NCI-H2196 treated with DMSO at 0.1 percent for 48 hours (cell line): ENCODE measurements around the gene STIP1.
"Not testable (repeated sequence)": the region's sequence is repeated elsewhere in the genome, so short reads cannot be mapped to it uniquely, and the experiment has no call there.

Experiments used
- DNase-seq: peaks from one replicate; lab custom pipeline; 2025; ENCODE audit not compliant: unreplicated experiment; lab: John Stamatoyannopoulos, UW

Gene STIP1

DNA sequence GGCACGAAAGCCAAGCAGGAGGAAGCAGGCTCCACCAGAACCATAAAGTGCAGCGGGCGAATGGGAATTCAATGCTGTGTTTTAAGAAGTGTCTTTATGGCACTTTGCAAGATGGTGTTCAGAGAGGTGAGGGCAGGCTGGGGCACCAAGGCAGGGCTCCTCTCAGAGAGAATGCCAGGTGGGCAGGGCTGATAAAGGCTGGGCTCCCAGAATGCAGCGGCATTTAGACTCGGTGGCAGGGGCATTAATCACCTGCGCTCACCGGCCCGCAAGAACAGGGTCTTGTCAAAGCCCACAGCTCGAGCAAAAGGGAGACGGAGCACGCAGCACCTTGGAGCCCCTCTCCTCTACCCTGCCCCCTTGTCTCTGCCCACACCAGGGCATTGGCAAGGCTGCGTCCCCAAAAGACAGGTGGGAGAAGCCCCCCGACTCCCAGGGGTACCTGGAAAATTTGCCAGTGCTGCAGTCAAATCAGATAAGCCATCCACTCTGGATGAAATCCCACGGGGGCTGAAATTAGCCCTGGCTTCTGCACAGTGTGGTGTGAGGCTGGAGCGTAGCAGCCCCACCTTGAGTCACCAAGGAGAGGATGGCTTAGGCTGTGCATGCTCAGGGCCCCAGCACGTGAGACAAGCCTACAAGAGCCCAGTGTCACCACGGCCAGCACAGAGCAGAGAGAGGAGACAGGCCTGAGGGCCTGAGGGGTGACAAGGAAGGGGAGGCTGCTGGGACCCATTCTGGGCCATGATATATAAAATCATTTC lies 28.2 kb upstream of the STIP1 start:
- DNase-seq, result no peak

DNA sequence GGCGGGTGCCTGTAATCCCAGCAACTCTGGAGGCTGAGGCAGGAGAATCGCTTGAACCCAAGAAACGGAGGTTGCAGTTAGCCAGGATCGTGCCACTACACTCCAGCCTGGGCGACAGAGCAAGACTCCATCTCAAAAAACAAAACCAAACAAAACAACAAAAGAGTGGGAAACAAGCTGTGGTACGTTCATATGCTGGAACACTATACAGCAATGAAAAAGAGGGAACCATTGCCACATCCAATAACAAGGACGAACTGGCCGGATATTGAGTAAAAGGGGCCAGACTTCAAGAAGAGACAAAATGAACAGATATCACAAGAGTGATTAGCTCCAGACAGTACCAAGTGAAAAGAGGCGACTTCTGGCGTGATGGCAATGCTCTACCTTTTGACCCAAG lies 24.9 kb upstream of the STIP1 start:
- no peak for DNase-seq

DNA sequence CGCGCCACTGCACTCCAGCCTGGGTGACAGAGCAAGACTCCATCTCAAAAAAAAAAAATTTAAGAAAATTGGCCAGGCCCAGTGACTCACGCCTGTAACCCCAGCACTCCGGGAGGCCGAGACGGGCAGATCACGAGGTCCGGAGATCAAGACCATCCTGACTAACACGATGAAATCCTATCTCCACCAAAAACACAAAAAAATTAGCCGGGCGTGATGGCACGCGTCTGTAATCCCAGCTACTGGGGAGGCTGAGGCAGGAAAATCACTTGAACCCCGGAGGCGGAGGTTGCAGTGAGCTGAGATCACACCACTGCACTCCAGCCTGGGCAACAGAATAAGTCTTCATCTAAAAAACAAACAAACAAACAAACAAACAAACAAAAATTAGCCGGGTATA lies 23.2 kb upstream of the STIP1 start:
- DNase-seq, result not testable (repeated sequence)

DNA sequence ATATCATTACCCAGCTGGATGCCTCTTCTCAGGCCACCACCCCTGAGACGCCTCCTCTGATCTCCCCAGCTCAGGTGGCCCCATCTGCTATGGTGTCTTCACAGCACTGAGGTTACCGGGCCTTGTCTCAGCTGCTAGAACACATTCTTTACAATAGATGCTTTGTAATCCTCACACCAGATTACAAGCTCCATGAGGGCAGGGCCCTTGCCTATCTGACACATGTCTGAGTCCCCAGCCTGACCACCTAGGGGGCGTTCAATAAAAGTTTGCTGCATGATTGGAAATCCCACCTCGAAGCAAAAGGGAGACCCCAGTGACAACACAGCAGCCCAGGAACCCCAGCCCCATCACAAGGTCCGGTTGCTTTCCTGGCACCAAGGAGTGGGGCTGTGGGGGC lies 22.0 kb upstream of the STIP1 start:
- no peak for DNase-seq

DNA sequence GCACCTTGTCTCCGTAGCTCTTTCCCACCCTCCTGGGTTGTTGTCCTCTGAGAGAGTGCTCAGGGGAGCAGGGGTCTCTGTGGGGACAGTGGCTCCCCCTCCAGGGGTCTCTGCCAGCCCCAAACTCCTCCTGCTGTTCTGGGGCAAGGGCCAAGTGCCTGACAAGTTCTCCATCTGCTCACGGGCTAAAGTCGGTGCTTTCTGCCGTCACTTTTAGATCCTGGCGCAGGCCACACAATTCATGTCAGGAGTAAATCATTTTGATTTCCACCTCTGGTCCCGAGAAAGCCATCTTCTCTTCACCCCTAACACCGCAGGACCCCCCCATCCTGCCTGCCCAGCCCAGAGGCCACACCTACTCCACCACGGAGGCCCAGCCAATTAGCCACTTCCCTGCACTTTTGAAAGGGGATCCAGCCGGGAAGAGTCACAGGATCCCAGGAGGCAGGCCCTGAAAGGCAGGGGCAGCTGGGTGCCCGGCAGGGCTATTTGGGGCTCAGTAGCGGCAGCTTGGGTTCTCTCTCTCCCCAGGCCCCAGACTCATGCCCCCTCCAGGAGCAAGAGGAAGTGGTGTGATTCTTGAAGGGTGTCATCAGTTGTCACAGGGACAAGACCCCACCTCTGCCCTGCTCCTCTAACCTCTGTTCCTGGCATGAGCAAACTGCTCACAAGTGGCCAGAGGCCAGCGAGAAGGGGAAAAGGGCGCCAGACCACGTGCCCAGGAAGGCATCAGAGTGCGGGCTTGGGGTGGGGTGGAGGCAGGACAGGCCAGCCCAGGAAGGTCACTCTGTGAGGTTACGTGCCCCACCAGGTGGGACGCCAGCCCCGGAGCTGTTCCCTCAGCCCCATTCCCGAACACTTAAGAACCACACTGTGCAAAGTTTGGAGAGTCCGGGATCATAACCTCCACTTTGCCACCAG lies 21.3 kb upstream of the STIP1 start:
- no peak for DNase-seq

DNA sequence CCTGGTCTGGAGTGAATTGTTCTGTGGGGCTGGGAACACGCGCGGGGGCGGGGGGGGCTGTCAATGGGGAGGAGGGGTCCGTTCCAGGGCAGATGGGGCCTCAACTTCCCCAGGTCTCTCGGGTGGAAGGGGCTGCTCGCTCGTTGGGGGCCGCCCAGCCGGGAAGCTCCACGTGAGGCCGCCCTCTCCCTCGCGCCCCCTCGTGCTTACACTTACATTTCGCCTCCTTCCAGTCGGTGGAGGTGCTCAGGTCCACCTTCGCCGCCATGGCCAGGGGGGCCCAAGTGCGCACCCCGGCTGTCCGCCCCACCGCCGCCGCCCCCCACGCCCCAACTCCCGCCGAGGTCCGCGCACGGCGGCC lies 20.5 kb upstream of the STIP1 start:
- DNase-seq, result no peak

DNA sequence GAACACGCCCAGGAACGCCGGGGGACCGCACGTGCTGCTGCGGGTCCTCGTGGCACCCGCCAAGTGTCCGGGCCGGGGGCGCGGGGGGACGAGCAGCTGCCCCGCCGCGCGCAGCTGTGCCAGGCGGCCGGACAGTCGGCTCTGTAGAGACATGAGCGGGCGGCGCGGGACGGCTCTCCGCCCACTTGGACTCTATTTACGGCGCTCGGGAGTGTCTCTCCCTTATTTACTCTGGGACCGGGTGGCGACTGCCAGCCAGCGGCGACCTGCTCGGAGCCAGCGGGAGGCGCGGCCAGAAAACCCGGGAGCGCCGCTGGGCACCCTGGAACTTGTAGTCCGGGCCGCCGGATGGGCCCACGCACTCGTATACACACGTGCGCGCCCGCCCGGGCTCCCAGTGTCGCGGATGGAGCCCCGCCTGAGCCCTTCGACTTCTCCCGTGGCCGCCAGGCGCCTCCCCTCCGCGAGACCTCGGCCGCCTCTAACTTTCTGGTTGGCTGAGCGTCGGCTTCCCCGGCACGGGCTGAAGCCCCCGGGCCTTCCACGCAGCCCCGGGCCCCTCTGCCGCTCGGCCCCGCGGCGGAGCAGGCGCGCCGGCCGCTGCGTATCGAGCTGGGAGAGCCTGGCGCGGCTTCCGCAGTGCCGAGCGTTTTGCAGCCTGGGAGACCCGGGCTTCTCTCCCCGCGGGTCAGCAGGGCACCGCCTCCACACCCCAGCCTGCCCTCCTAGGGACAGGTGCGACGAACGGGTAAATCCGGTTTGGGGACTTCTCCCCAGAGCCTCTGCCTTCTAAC lies 19.9 kb upstream of the STIP1 start, which contains the start of gene MACROD1:
Gene MACROD1 (minus strand): TSS at position 272 of the 794 bp plus-strand sequence. CDS start 119 bp downstream, at position 153.
- peak; percentile 45 for DNase-seq

DNA sequence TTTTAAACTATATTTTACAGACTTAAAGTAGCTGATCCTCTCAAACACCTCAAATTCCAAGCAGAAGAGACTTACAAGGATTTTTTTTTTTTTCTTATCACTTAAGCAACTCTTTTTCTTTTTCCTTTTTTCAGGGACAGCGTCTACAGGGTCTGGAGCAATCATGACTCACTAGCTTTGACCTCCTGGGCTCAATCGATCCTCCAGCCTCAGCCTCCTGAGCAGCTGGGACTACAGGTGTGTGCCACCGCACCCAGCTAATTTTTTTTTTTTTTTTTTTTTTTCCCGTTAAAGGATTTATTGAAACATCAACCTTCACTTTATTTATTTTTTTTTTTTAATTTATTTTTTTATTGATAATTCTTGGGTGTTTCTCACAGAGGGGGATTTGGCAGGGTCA lies 15.6 kb upstream of the STIP1 start:
- no peak for DNase-seq

DNA sequence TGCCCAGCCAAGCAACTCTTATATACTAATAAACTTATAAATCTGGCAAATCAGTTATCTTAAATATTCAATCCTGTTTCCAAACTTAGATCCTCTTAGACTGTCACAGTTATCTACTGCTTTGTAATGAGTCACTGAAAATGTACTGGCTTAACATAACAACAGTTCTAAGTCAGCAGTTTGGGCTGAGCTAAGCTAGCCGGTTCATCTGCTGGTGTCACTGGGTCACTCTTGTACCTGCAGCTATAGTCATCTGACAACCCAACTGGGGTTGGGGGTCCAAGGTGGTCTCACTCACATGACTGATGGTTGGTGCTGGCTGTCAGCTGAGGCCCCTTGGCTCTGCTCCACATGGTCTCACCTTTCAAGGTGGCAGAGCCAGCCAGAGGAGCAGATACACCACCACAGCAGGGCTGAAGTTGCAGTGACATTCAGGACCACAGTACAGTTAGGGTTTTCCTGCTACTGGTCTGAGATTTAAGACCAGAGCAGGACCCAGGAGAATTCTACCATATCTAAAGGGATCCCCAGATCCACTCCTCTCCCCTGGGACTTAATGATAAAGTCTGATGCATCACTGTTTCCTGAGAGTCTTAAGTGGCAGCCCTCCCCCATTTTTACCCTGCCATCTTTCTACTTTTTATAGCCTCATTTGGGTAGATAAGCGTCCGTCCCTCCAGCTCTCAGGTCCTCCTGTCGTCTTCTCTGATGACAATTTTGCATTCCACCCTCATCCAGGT lies 12.2 kb upstream of the STIP1 start:
- no peak for DNase-seq

DNA sequence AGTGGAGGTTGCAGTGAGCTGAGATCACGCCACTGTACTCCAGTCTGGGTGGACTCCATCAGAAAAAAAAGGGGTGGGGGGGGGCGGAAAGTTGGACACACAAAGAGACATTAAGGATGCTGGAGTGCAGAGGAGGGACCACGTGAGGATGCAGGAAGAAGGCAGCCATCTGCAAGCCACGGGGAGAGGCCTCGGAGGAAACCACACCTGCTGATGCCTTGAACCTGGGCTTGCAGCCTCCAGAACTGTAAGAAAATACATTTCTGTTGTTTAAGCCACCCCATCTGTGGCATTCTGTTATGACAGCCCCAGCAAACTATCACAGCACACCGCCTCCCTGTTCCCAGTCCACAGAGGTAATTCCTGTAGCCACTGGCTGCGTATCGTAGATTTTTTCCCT lies 9.2 kb upstream of the STIP1 start:
- DNase-seq, result no peak

DNA sequence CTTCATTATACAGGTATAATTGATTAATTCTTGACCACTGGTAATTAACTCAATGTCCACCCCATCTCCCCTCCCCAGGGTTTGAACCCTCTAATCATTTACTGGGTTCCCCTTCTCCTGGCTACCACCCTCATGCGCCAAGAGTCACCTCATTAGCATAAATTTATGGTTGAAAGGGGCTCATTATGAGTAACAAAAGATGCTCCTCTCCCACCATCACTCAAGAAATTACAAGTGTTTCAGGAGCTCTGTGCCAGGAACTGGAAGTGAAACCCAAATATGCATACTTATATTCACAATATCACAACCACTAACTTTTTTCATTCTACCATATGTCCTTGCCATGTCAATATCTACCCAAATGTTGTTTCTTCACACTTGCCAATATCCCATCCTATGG lies 7.8 kb upstream of the STIP1 start:
- DNase-seq, result no peak

DNA sequence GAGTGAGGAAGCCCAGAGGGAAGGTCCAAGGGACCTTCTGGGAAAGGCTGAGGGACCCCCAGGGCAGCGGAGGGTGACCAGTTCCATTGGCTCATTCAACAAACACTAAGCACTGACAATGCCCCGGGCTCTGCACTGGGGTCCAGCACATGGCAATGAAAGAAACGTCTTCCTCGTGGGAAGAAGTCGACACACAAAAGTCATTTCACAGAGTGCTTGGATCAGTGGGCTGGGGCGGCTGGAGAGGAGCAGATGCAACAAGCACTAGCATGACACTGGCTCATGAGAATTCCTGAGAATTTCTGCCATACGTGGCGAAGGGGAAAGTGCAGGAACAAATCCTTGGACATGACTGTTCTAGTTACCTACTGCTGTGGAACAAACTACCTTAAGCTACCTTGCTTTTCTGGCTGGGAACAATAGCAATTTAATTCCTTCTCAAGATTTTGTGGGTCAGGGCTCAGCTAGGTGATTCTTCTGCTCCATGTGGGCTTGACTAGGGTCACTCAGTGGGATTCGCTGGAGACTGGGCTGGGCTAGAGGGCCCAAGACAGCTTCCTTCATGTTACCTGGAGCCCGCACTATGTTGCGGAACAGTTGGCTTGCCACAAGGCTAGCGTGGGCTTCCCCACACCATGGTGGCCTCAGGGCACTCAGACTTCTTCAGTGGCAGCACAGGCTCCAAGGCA lies 6.9 kb upstream of the STIP1 start:
- DNase-seq, result no peak

DNA sequence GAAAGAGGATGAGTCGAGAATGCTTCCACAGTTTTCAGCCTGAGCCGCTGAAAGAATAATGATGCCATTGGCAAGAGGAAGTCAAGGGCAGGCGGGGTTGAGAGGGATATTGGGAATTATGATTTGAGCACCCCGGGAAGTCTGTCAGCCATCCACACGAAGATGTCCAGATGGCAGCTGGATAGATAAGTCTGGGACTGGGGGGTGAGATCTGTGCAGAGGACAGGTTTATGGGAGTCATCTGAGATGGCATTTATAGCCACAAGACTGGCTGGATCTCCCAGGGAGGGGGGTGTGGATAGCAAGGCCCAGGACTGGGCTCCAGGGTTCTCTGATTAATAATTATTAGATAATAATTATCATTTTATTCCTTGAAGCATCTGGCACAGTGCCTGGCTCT lies 5.1 kb upstream of the STIP1 start:
- no peak for DNase-seq

DNA sequence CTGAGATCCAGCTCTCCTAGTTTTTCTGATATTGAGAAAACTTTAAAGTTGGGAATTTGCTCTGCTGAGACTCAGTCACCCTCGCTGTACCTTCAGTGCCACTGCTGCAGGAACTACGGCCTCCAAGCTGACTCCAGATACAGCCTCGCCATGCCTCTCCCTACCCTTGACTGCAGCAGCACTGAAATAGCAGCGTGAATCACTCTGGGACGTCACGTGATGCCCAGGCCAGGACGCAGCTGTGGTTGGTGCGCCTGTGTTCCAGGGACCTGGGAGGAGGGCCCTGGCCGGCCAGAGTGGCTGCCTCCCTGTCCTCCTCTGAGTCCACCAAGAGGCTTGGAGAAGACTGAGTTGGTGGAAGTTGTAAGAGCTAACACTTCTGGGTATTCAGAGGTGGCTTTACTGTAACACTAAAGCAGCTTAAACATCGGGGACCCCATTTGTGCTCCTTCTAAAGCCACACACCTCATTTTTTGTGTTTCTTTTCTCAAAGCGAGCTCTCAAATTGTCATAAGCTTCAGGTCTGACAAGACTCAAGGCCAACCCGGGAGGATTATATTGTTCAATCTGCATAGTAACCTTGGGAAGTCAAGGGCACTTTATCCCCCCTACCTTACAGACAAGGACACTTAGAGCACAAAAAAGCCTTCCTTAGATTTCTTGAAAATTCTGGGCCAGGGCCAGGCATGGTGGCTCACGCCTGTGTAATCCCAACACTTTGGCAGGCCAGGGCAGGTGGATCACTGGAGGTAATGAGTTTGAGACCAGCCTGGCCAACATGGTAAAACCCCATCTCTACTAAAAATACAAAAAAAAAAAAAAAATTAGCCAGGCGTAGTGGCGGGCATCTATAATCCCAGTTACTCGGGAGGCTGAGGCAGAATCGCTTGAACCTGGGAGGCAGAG lies 4.2 kb upstream of the STIP1 start:
- DNase-seq, result peak; percentile 20

DNA sequence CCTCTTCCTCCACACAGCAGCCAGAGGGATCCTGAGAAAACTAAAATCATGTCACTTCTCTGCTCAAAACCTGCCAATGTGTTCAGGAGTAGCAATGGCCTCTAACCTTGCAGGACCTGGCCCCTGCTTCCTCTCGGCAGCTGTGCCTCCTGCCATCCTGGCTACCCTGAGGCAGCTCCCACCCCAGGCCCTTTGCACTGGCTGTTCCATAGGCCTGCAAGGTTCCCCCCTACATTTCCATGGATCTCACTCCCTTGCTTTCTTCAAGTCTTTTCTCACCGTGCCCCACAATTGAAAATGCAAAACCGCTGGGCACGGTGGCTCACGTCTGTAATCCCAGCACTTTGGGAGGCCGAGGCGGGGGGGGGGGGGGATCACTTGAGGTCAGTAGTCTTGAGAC lies 2.1 kb upstream of the STIP1 start:
- no peak for DNase-seq

DNA sequence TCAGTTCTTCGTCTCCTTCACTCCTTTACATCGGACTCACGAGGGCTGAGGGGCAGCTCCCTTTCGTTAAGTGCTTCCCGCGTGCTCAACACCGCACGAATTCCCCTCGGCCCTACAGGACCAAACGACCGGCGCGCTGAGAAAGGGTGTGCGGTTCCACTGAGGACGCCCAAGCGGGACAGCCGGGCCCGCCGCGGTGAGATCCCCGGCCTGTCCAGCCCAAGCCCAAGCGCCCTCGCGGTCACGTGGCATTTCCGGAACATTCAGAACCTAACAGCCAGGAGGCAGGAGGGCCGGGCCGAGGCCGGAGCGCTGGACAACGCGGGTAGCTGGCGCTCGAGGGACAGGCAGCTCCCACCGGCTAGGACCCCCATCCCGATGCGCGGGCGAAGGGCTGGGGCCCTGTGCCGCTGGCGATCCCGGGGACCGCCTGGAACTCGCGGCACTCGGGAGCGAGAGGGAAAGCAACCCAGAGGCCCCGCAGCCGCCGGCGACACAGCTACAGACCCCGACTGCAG lies 737 bp upstream of the STIP1 start:
- DNase-seq, result peak; percentile 47

DNA sequence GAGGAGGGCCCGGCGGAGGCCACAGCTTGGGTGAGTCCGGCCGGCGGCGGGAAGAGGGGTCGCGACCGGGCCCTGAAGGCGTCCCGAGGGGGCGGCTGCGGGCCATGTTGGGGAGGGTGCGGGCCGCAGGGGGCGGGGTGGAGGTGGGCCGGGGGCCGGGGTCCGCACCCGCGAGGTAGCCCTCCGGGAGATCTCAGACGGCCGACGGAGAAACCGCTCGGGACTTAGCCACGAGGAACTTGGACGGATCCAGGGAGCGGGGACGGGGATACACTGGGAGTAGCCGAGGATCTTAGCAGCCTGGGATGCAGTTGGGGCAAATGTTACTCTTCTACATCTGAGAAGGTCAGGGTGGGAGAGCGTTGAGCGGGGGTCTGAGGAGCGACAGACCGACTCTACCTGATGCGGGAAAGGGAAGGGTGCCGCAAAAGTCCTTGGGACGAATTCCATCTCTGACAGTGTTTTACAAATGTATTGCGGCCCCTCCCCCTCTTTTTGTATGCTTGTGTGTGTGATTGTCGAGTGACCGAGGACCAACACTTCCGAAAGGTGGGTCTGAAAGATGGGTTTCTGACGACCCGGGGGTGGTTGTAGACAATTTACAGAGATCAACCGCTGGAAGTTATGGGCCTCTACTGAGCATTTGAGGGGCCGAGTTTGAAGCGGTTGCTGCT lies 658 bp downstream of the STIP1 start:
- no peak for DNase-seq

DNA sequence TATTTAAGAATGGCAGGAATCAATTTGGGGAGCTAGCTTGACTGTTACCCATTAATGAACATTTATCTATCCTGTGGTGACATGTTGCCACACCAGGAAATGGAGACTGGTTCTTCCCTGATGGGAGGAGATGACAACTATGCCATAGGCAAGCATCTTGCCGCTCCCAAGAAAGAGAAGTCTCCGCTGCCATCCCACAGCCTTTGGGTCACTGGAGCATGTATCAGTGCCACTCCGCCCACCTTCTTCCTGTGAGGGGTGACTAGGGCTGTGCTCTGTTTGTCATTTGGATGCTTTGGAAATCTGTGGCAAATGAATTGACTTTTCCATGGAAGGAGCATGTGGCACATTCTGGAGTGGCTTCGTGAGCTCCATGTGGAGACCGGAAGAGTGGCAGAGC lies 6.5 kb downstream of the STIP1 start:
- no peak for DNase-seq
